Suprapubic skin (tissue), 4 donors: ENCODE measurements around the gene GRIK4.

Experiments
- POLR2A ChIP-seq, 2 donors: fragments of 450-650 bp; IDR thresholded peaks; one replicate each; pipeline ENCODE4 v1.6.1; 2017; ENCODE audit warnings: antibody characterized with exemption in 2 of 2, mild to moderate bottlenecking in 2 of 2, moderate library complexity in 2 of 2
- POLR2AphosphoS5 ChIP-seq, 3 donors: sonication (generic); formaldehyde crosslinking; IDR thresholded peaks; one replicate each; pipeline ENCODE4 v1.6.1; 2017; ENCODE audit warnings: antibody characterized with exemption in 3 of 3
- TF ChIP-seq, protein P1 (sequence below), 2 donors: fragments of 200-600 bp in 1 of 2; fragments of 450-650 bp in 1 of 2; sonication (generic) in 1 of 2; IDR thresholded peaks; one replicate each; pipeline ENCODE4 v1.5.1; 2016 to 2019; ENCODE audit warnings: antibody characterized with exemption in 2 of 2, mild to moderate bottlenecking in 1 of 2, moderate library complexity in 1 of 2

DNA sequence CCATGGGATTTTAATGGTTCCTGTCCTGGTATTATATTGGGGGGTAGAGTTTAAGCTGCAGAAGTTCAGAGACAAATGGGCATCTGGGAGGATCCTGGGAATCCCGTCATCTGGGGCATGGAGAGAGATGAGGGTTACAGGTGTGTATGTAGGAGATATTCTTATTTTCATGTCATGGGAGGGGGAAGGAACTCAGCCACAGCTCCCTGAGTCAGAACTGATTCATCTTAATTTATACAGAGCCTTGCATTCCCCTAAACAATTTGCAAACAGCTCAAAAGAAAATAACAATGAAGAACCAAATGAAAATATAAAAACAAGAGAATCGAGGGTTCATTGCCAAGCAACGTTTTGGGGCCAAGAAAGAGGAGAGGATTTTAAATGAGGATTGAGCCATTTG, 356.4 kb downstream of the GRIK4 start:
- TF ChIP-seq, protein P1, sequence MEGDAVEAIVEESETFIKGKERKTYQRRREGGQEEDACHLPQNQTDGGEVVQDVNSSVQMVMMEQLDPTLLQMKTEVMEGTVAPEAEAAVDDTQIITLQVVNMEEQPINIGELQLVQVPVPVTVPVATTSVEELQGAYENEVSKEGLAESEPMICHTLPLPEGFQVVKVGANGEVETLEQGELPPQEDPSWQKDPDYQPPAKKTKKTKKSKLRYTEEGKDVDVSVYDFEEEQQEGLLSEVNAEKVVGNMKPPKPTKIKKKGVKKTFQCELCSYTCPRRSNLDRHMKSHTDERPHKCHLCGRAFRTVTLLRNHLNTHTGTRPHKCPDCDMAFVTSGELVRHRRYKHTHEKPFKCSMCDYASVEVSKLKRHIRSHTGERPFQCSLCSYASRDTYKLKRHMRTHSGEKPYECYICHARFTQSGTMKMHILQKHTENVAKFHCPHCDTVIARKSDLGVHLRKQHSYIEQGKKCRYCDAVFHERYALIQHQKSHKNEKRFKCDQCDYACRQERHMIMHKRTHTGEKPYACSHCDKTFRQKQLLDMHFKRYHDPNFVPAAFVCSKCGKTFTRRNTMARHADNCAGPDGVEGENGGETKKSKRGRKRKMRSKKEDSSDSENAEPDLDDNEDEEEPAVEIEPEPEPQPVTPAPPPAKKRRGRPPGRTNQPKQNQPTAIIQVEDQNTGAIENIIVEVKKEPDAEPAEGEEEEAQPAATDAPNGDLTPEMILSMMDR (IDR thresholded peaks at IDR 0.05), result no peak
- TF ChIP-seq POLR2A (IDR thresholded peaks at IDR 0.05), result no peak
- no peak for TF ChIP-seq POLR2AphosphoS5 (IDR thresholded peaks at IDR 0.05)
